Testis (tissue), 2 donors: Measurements from ENCODE around the gene SPINK2.

Source experiments
- POLR2A ChIP-seq: fragments of 450-650 bp; IDR thresholded peaks from one replicate; pipeline ENCODE4 v1.6.1; 2017; ENCODE audit warnings: antibody characterized with exemption, mild to moderate bottlenecking, moderate library complexity
- TF ChIP-seq, protein P1 (sequence below), 3 experiments: fragments of 450-650 bp in 2 of 3; fragments of 200-600 bp in 1 of 3; sonication (generic) in 1 of 3; IDR thresholded peaks; one replicate each; pipeline ENCODE4 v1.5.1; 2016 to 2019; ENCODE audit warnings: antibody characterized with exemption in 3 of 3, mild to moderate bottlenecking in 2 of 3, moderate library complexity in 1 of 3

DNA sequence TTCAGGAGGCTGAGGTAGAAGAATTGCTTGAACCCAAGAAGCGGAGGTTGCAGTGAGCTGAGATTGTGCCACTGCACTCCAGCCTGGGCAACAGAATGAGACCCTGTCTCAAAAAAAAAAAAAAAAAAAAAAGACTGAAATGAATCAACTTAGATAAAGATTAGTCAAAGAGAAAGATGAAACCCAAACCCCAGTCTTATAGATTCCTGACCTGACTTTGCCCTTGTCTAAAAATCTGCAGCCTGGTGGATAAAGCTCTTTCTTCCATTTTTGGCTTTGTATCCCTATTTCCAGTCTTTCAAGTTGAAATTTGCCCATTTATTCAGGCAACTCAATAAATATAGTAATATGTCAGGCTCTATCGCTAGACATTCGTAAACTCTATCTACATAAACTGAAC is 39.3 kb upstream of the SPINK2 start:
- no peak for TF ChIP-seq POLR2A
- TF ChIP-seq, protein P1, sequence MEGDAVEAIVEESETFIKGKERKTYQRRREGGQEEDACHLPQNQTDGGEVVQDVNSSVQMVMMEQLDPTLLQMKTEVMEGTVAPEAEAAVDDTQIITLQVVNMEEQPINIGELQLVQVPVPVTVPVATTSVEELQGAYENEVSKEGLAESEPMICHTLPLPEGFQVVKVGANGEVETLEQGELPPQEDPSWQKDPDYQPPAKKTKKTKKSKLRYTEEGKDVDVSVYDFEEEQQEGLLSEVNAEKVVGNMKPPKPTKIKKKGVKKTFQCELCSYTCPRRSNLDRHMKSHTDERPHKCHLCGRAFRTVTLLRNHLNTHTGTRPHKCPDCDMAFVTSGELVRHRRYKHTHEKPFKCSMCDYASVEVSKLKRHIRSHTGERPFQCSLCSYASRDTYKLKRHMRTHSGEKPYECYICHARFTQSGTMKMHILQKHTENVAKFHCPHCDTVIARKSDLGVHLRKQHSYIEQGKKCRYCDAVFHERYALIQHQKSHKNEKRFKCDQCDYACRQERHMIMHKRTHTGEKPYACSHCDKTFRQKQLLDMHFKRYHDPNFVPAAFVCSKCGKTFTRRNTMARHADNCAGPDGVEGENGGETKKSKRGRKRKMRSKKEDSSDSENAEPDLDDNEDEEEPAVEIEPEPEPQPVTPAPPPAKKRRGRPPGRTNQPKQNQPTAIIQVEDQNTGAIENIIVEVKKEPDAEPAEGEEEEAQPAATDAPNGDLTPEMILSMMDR (IDR thresholded peaks at IDR 0.05) = no peak
